HEK293T (cell line): ENCODE measurements around the gene GORASP1.

Experiments
- FOXK2 ChIP-seq: fragments of 450-650 bp; IDR thresholded peaks from 2 replicates; pipeline ENCODE4 v1.6.1; 2016; ENCODE audit warnings: mild to moderate bottlenecking
- NFRKB ChIP-seq: fragments of 450-650 bp; IDR thresholded peaks from 2 replicates; pipeline ENCODE4 v1.6.1; 2016; ENCODE audit warnings: mild to moderate bottlenecking, moderate library complexity
- SUZ12 ChIP-seq: fragments of 450-650 bp; IDR thresholded peaks from 2 replicates; pipeline ENCODE4 v1.6.1; 2016; ENCODE audit warnings: mild to moderate bottlenecking

DNA sequence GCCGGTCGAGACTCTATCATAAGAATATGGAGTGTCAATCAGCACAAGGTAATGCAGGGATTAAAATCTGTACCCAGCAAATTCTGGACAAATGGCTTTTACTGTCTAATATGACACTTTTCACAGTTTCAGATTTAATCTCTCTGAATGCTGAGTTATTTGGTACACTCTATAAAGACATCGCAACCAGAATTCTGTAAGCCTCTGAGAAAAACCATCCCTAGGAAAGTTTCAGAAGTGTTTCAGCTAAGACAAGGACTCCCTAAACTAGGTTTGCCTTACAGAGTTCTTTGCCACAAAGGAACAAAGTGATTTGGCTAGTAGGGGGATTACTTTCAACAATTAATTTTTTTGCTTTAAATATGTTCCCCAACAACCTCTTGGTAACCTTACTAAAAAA, 44.3 kb downstream of the GORASP1 start:
- TF ChIP-seq FOXK2 (no peak), NFRKB (no peak), SUZ12 (no peak)
